PC-3 (cell line): Measurements from ENCODE around the gene SF3A2.

Experiments
- EZH2 ChIP-seq: fragments of 300-600 bp; sonication (generic); IDR thresholded peaks from one replicate; pipeline ENCODE4 v1.6.1; 2017; ENCODE audit warnings: antibody characterized with exemption, mild to moderate bottlenecking, low read length; ENCODE audit not compliant: unreplicated experiment
- EZH2phosphoT487 ChIP-seq: fragments of 300-600 bp; sonication (generic); IDR thresholded peaks from 2 replicates; pipeline ENCODE4 v1.6.1; 2018; ENCODE audit warnings: mild to moderate bottlenecking, antibody characterized with exemption, low read length, borderline replicate concordance
- TF ChIP-seq, protein P1 (sequence below): fragments of 300-600 bp; sonication (generic); conservative IDR thresholded peaks from 2 replicates; pipeline ENCODE4 v1.5.1; 2017; ENCODE audit warnings: antibody characterized with exemption, low read depth, mild to moderate bottlenecking, low read length

DNA sequence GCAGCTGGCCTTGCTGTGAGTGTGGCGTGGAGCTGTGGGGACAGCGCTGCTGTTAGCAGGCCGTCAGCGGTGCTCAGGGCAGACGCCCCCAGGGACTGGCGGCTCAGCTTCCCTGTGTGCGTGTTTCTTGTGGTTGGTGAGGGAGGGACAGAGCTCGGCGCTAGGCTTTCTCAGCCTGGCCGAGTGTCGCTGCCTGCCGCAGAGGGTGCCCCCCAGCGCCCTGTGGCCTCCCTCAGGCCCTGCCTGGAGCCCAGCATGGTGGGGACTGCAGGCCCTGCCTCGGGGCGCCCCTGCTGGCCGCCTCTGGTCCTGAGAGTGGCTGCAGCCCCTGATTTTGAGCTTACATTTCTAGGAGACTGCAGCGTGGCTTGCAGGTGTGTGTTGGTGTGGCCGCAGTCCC is 37.4 kb upstream of the SF3A2 start:
- TF ChIP-seq, protein P1, sequence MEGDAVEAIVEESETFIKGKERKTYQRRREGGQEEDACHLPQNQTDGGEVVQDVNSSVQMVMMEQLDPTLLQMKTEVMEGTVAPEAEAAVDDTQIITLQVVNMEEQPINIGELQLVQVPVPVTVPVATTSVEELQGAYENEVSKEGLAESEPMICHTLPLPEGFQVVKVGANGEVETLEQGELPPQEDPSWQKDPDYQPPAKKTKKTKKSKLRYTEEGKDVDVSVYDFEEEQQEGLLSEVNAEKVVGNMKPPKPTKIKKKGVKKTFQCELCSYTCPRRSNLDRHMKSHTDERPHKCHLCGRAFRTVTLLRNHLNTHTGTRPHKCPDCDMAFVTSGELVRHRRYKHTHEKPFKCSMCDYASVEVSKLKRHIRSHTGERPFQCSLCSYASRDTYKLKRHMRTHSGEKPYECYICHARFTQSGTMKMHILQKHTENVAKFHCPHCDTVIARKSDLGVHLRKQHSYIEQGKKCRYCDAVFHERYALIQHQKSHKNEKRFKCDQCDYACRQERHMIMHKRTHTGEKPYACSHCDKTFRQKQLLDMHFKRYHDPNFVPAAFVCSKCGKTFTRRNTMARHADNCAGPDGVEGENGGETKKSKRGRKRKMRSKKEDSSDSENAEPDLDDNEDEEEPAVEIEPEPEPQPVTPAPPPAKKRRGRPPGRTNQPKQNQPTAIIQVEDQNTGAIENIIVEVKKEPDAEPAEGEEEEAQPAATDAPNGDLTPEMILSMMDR = peak; percentile 33; the same call in 1 of the 2 replicates
- TF ChIP-seq EZH2 (no peak), EZH2phosphoT487 (no peak)
